Effector memory CD4-positive, alpha-beta T cell (primary cell): Measurements from ENCODE around the gene STAM2.

Experiments
- DNase-seq, 3 donors: peaks; one replicate each; pipeline ENCODE4 v3.0.0-alpha.2; 2020
- H3K27ac ChIP-seq: 2 replicates; pipeline ENCODE4 v1.7.0; 2013; ENCODE audit warnings: mild to moderate bottlenecking, low read length, moderate library complexity; ENCODE audit not compliant: insufficient read depth, poor library complexity, severe bottlenecking
- H3K27me3 ChIP-seq: replicated peaks from 2 replicates; pipeline ENCODE4 v1.7.0; 2013; ENCODE audit warnings: mild to moderate bottlenecking, low read length; ENCODE audit not compliant: insufficient read depth, control insufficient read depth, poor library complexity, severe bottlenecking
- H3K36me3 ChIP-seq: 2 replicates; pipeline ENCODE4 v1.7.0; 2013; ENCODE audit warnings: mild to moderate bottlenecking, low read length, moderate library complexity; ENCODE audit not compliant: control insufficient read depth, insufficient read depth
- H3K4me1 ChIP-seq: 2 replicates; pipeline ENCODE4 v1.7.0; 2013; ENCODE audit warnings: low read length, mild to moderate bottlenecking; ENCODE audit not compliant: control insufficient read depth, insufficient read depth, poor library complexity, severe bottlenecking
- H3K4me3 ChIP-seq: 2 replicates; pipeline ENCODE4 v1.7.0; 2013; ENCODE audit warnings: low read length, low read depth, mild to moderate bottlenecking; ENCODE audit not compliant: insufficient read depth, poor library complexity, severe bottlenecking
- H3K9me3 ChIP-seq: 2 replicates; pipeline ENCODE4 v1.7.0; 2013; ENCODE audit warnings: mild to moderate bottlenecking, low read length, moderate library complexity; ENCODE audit not compliant: control insufficient read depth

STAM2 gene

DNA sequence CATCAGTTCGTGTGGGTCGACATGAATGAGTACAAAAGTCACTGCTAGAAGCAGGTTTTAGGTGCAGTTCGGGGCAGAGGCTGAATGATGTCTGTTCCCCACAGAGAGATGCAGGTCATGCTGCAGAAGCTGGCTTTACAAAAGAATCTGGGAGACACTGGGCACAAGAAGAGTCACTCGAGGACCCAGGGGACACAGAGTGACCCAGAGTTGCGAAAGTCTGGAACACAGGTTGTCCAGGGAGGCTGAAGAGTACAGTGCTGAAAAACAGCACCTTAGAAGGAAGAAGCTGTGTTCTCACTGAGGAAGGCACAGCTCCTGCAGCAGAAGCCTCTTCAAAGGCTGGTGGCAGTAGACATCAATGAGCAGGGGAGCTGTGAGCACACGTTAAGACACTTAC is 91.5 kb downstream of the STAM2 start:
- H3K27ac ChIP-seq: no peak overlapping the region
- H3K36me3 ChIP-seq: no peaks in the 10 kb centered on the region
- H3K4me3 ChIP-seq: no peak overlapping the region
- no peaks in the 10 kb centered on the region for H3K4me1 ChIP-seq
- no peaks in the 10 kb centered on the region for H3K27me3 ChIP-seq
- no peak for DNase-seq
- H3K9me3 ChIP-seq: no peaks in the 10 kb centered on the region

DNA sequence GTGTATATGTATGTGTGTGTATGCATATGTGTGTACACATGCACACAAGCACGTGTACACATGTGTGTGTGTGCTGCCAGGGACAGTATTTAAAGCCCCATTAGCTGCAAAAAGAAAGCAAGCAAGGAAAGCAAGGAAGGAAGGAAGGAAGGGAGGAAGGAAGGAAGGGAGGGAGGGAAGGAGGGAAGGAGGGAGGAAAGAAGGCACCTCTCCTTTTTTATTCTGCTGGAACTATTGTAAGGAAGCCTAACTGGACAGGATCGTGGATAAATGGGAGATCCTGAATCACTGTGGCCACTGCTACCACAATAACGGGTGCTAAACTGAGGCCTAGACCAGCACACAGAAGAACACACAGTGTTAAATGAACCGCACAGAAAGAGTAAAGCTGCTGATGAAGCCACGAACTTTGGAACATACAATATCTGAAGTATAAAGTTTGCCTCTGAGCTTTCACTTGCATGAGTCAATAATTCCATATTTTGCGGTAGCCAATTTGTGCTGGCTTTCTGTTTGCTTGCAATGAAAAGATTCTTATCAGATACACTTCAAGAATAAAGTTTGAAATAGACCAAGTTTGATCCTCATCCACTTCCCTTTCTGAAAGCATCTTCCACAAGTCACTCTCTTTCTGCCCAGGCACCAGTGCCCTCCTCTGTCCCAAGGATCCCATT is 92.2 kb downstream of the STAM2 start:
- no peaks in the 10 kb centered on the region for H3K27me3 ChIP-seq
- no peaks in the 10 kb centered on the region for H3K9me3 ChIP-seq
- no peaks in the 10 kb centered on the region for H3K4me1 ChIP-seq
- H3K36me3 ChIP-seq: no peaks in the 10 kb centered on the region
- H3K4me3 ChIP-seq: no peak overlapping the region
- no peak for DNase-seq
- H3K27ac ChIP-seq: no peak overlapping the region

DNA sequence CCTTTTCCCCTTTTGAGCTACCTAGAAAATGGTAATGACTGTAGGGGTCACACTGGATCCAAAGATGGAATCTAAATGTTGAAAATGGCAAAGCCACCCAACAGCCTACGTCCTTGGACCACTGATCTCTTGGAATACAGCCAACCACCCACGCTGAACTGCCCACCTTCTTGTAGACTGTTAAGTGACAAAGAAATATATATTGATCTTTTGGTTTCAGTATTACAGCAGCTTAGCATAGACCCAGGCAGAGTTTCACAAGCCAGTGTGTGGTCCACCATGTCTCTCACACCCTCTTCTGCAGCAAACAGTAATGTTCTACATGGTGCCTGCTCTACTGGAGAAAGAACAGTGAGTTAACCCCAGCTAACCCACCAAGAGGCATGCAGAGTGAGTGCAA is 96.9 kb downstream of the STAM2 start:
- H3K27ac ChIP-seq: no peak overlapping the region
- no peaks in the 10 kb centered on the region for H3K36me3 ChIP-seq
- no peak overlapping the region for H3K4me3 ChIP-seq
- no peak for DNase-seq
- no peaks in the 10 kb centered on the region for H3K9me3 ChIP-seq
- no peaks in the 10 kb centered on the region for H3K27me3 ChIP-seq
- no peaks in the 10 kb centered on the region for H3K4me1 ChIP-seq

DNA sequence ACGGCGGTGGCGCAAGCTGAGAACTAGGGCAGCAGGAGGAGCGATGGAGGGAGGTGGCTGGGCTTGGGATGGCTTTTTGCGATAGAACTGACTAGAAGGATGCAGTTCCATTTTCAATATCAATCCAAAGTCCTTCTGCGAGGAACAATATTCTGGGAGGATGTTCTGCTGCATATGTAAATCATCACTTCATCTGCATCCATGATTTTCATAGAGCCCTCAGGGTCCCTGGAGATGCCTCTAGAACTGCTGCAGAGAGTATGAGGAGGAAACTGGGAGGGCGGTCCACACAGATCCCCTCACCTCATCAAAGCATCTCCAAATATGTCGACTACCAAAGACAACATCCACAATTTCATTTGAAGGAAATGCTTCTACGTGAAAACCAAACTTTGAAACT is 97.5 kb downstream of the STAM2 start:
- DNase-seq: no peak
- H3K9me3 ChIP-seq: no peaks in the 10 kb centered on the region
- H3K27ac ChIP-seq: no peak overlapping the region
- H3K4me3 ChIP-seq: no peak overlapping the region
- no peaks in the 10 kb centered on the region for H3K27me3 ChIP-seq
- no peaks in the 10 kb centered on the region for H3K36me3 ChIP-seq
- H3K4me1 ChIP-seq: no peaks in the 10 kb centered on the region

DNA sequence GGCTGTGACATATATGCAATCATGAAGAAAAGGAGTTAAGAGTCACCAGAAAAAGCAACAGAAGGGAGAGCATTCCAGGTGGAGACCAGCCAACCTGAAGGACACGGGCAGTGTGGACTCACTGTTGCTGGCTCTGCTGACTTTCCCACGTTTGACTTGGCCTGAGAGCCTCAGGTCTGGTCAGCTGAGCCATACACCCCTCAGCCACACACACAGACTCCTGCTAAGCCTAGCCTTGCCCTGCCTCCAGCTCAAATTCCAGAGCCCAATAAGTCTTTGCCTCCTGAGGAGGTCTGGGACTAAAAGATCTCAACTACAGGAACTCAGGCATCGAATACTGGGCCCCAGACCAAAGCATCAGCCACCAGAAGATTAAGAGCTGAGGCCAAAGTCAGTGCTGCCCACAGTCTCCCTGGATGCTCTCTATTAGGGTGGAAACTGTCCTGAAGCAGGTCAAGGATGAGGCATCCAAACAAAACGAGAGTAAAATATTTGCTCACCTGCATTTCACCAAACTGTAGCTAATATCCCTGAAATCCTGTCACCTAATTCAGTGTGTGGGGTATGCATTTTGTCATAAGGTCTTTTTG is 100.0 kb downstream of the STAM2 start:
- Histone ChIP-seq H3K36me3 (no peaks in the 10 kb centered on the region), H3K4me1 (no peaks in the 10 kb centered on the region), H3K27me3 (no peaks in the 10 kb centered on the region), H3K9me3 (no peaks in the 10 kb centered on the region), H3K4me3 (no peak overlapping the region), H3K27ac (no peak overlapping the region)
- DNase-seq: no peak

DNA sequence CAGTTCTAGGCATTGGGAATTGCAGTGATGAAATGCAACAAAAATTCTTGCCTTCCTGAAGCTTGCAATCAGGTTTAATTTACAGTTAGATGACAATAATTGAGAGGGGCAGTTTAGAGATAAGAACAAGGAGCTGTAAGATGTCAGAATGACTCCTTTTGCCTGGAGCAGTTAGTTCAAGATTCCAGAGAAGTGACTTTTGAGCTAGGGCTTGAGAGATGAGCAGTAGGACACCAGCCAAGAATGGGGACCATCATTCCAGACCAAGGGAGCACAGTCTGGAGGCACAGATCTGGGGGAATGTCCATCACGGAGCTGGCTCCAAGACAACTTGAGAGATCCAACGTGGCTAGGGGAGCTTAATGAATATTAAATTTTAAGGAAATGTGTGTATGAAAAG is 103.6 kb downstream of the STAM2 start:
- no peak for DNase-seq
- H3K27me3 ChIP-seq: no peaks in the 10 kb centered on the region
- no peaks in the 10 kb centered on the region for H3K4me1 ChIP-seq
- no peak overlapping the region for H3K4me3 ChIP-seq
- no peaks in the 10 kb centered on the region for H3K36me3 ChIP-seq
- no peak overlapping the region for H3K27ac ChIP-seq
- no peaks in the 10 kb centered on the region for H3K9me3 ChIP-seq

DNA sequence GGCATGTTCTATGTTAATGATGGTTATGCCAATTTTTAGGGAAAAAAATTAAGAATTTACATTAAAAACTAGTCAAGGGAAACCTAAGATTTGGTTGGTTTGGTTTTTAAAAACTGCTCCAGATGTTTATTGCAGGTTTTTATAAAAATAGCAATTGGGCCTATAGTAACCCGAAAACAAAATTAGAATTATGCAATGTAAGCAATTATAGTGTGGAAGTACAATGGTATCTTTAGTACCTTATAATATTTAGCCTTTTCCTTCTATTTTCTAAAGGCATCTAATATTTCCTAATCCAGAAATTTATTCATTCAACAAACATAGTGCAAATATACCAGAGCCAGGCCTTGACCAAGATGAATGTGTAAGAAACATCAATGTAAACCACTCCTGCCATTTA is 104.0 kb downstream of the STAM2 start:
- Histone ChIP-seq H3K4me1 (no peaks in the 10 kb centered on the region), H3K36me3 (no peaks in the 10 kb centered on the region), H3K9me3 (no peaks in the 10 kb centered on the region), H3K4me3 (no peak overlapping the region), H3K27me3 (no peaks in the 10 kb centered on the region), H3K27ac (no peak overlapping the region)
- no peak for DNase-seq

DNA sequence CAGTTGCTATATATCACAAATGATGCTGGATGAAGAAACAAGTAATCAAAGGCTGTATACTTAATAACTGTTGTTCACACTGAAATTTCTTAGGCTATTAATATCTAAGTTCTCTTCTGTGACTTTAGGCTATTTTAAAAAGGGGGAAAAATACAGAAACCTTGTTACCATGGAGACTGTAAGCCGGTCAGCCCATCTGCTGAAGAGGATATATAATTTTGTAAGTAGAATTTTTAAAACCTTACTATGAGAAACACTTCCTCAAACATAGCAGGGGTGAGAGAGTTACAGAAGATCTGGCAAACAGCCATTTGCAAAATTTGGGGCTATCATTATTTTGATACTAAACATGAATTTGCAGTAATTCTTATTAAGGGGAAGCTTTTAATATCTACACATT is 104.5 kb downstream of the STAM2 start:
- Histone ChIP-seq H3K27ac (no peak overlapping the region), H3K27me3 (no peaks in the 10 kb centered on the region), H3K4me3 (no peak overlapping the region), H3K36me3 (no peaks in the 10 kb centered on the region), H3K9me3 (no peaks in the 10 kb centered on the region), H3K4me1 (no peaks in the 10 kb centered on the region)
- DNase-seq: no peak

DNA sequence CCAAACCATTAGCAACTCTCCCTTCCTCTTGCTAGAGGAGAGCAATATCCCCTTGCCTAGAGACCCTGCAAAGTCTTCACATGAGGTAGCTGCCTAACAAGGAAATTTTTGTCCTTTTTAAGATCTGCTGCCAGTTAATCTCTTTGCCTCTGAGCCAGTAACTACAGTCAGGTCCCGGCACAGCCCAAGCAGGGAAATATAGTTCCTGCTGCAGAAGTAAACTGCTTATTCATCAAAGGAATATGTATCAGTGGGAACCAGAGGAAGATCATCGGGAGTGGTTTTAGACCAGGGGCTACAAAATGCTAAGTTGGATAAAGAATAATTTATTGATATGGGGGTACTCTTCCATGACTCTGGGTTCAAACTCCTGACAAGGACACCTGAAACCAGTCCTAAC is 107.3 kb downstream of the STAM2 start:
- H3K27me3 ChIP-seq: no peaks in the 10 kb centered on the region
- no peaks in the 10 kb centered on the region for H3K9me3 ChIP-seq
- H3K4me3 ChIP-seq: no peak overlapping the region
- no peaks in the 10 kb centered on the region for H3K4me1 ChIP-seq
- no peaks in the 10 kb centered on the region for H3K36me3 ChIP-seq
- H3K27ac ChIP-seq: no peak overlapping the region
- no peak for DNase-seq

DNA sequence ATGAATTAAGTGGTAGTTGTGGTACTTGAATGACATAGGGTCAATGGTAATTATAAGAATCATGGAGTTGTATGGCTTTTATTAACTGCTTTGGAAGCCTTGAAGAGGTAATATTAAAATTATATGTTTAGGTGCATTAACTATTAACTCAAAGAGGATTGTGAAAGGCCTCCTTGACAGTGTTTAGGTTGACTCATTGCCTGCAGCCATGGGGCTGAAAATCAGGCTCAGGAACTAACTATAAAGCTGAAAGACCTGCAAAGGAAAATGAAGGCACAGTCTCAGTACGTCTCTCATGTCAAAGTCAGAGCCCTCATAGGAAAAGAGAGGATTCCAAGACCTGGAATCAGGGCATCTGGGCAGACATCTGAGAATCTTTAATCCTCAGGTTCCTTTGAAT is 107.7 kb downstream of the STAM2 start:
- H3K27me3 ChIP-seq: no peaks in the 10 kb centered on the region
- no peak for DNase-seq
- H3K9me3 ChIP-seq: no peaks in the 10 kb centered on the region
- no peak overlapping the region for H3K4me3 ChIP-seq
- H3K27ac ChIP-seq: no peak overlapping the region
- no peaks in the 10 kb centered on the region for H3K36me3 ChIP-seq
- no peaks in the 10 kb centered on the region for H3K4me1 ChIP-seq
